ENCODE measurements around the gene ILDR1. TPM values are rescaled to one million over a fixed set of nuclear protein-coding genes. Genes with fewer than 3 reads are reported as not detected.
"Not testable (repeated sequence)": the region's sequence is repeated elsewhere in the genome, so short reads cannot be mapped to it uniquely, and the experiment has no call there.

Gene ILDR1
- total RNA-seq = not detected in 2 replicates
- polyA plus RNA-seq (2012) = not detected

GRCh38 chr3:122021811-122022401 lies at the start of gene ILDR1:
ILDR1 (minus strand) TSS chr3:122022247; CDS start chr3:122022077, 170 bp downstream.
- DNase-seq (ENCODE audit: low read depth) = no peak

GRCh38 chr3:122067588-122068240 lies 45.7 kb upstream of the ILDR1 start:
- no peak for DNase-seq (ENCODE audit: low read depth)

- no peak for DNase-seq (ENCODE audit: low read depth)
These were observed 45.1 kb upstream of the ILDR1 start for GRCh38 chr3:122067214-122067550.

- no peak for DNase-seq (ENCODE audit: low read depth)
These were observed 44.5 kb upstream of the ILDR1 start for GRCh38 chr3:122066331-122067213.

DNA sequence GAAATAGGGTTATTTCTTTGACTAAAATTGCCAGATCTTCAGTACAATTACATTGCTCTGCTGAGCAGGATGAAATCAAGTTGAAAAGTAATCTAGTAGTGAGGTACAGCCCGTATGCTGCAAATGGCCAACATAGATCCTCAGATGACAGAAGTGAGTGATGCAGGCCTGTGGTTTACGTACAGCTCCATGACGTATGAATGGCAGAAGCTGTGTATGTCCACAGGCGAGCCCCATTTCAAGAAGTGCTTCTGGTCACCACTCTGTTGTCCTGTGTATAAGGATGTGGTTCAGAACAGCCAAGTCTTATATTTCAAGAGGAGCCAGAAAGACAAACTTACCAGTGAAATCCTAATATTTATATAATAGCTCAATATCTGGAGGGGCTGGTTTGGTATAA lies 42.3 kb upstream of the ILDR1 start:
- no peak for DNase-seq (ENCODE audit: low read depth)

DNA sequence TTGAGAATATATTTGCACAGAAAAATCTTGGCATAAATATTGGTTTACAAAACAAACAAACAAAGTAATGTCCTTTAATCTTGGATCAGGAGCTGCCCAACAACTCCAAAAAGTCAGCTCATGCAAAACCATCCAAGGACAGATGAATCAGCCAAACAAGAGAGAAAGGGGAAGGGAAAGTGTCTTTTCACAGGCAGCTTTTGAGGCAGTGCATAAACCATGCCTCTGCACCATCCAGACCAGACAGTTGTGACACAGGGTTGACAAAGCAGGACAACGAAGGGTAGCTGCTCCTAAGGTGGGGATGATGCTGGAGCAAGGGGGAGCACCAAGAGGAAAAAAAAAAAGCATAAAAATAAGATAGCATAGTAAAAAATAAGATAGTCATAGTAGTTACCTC lies 41.9 kb upstream of the ILDR1 start:
- DNase-seq (ENCODE audit: low read depth) = no peak

GRCh38 chr3:122060040-122060698 lies 38.1 kb upstream of the ILDR1 start:
- no peak for DNase-seq (ENCODE audit: low read depth)

GRCh38 chr3:122058294-122058693 lies 36.2 kb upstream of the ILDR1 start:
- no peak for DNase-seq (ENCODE audit: low read depth)

DNA sequence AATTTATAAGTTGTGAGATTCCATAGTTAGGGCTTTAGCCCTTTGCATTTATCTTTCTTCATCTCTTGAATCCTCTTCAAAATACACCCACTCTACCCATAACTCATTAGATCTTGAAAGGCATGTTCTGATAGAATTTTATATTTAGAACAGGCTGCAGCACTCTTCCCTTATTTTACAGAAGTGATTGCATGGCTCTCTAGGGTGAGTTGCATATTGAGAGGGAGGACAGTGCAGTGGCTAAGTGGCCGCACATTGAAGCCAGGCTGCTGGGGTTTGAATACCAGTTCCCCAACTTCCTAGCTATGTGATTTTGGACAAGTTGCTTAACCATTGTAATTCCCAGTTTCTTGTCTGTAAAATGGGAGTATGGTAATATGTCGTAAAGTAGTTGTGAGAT lies 35.6 kb upstream of the ILDR1 start:
- no peak for DNase-seq (ENCODE audit: low read depth)

- DNase-seq (ENCODE audit: low read depth) = no peak
These were observed 33.2 kb upstream of the ILDR1 start, which contains the start of gene CD86 for GRCh38 chr3:122055215-122055614. CD86 (plus strand) TSS chr3:122055362; CDS start chr3:122055490, 128 bp downstream.

GRCh38 chr3:122052968-122053367 lies 30.9 kb upstream of the ILDR1 start:
- DNase-seq (ENCODE audit: low read depth) = no peak

- not testable (repeated sequence) for DNase-seq (ENCODE audit: low read depth)
These were observed 25.7 kb upstream of the ILDR1 start for GRCh38 chr3:122047773-122048172.

GRCh38 chr3:122047296-122047695 lies 25.2 kb upstream of the ILDR1 start:
- not testable (repeated sequence) for DNase-seq (ENCODE audit: low read depth)

- no peak for DNase-seq (ENCODE audit: low read depth)
These were observed 11.0 kb upstream of the ILDR1 start for GRCh38 chr3:122033023-122033422.

DNA sequence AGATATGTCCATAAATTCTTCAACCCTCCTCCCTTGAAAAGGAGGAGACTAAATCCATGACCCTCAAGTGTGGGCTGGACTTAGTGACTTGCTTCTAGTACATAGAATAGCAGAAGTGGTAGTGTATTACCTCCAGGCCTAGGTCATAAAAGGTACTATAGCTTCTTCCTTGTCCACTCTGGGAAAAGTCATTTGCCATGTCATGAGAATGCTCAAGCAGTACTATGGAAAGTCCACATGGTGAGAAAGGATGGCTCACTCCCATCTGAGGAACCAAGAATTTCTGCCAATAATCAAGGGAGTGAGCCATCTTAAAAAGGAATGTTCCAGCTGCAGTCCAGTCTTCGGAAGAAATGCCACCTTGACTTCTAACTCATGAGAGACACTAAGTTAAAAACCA lies 10.5 kb upstream of the ILDR1 start:
- no peak for DNase-seq (ENCODE audit: low read depth)

DNA sequence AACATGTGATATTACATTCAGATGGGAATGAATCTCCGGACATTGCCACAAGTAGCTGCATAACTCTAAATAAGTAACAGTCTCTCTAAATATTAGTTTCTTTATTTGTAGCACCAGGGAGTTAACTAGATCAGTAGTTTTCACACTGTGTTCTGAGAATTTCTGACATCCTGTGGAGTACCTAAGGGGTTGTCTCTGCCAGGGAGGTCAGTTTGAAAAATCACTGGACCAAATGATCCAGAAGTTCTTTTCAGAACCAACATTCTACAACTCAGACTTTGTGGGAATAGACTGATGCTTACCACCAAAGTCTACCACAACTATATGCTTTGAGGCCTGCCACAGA lies 9.0 kb upstream of the ILDR1 start:
- DNase-seq (ENCODE audit: low read depth) = no peak

- peak; percentile 34 for DNase-seq (ENCODE audit: low read depth)
These were observed 8.5 kb upstream of the ILDR1 start for GRCh38 chr3:122030381-122031122.

DNA sequence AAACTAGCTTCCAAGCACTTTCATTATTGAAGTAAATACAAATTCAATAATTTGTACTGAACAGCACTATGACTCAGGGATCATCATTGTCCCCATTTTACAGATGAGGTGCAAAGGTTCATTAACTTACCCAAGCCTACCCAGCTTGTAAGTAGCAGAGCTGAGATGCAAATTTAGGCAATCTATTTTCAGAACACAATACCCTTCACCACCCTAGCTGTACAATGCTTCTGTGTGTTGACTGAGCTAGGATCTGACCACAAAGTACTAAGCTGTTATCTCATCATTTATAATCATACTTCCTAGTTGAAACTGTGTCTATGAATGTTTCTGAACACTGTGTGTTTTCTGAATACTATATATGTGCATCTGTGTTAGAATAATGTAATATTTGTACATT lies 3.2 kb upstream of the ILDR1 start:
- DNase-seq (ENCODE audit: low read depth) = peak; percentile 2

GRCh38 chr3:122024800-122025199 lies 2.8 kb upstream of the ILDR1 start:
- no peak for DNase-seq (ENCODE audit: low read depth)

- no peak for DNase-seq (ENCODE audit: low read depth)
These were observed 1.4 kb upstream of the ILDR1 start for GRCh38 chr3:122023335-122023910.

DNA sequence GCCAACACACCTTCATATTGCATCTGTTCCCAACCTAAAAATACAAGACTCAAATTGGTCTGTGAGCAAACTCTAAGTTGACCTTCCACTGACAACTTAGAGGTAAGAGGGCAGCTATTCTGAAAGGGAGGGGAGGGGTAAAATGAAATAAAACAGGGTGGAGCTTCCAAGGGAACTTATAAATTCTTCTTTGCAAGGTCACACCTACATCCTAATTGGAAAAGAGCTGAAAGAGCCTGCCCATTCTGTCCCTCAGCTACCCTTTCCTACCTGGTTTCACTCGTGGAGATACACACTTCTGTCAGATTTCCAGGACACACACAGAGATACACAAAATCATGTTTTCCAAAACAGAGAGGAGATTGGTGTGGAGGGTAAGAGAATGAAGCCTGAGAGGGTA lies 1.0 kb downstream of the ILDR1 start:
- no peak for DNase-seq (ENCODE audit: low read depth)

Measured in myocyte (in vitro differentiated cells).